Measurements from ENCODE around the gene FOXK2. TPM values are rescaled to one million over a fixed set of nuclear protein-coding genes. Genes with fewer than 3 reads are reported as not detected.
A peak's percentile ranks its signal among the peaks of the same experiment; 100 is the strongest.

Gene FOXK2
- total RNA-seq, 2 experiments from 2014 or later, result 59.6 to 60.8 TPM

DNA sequence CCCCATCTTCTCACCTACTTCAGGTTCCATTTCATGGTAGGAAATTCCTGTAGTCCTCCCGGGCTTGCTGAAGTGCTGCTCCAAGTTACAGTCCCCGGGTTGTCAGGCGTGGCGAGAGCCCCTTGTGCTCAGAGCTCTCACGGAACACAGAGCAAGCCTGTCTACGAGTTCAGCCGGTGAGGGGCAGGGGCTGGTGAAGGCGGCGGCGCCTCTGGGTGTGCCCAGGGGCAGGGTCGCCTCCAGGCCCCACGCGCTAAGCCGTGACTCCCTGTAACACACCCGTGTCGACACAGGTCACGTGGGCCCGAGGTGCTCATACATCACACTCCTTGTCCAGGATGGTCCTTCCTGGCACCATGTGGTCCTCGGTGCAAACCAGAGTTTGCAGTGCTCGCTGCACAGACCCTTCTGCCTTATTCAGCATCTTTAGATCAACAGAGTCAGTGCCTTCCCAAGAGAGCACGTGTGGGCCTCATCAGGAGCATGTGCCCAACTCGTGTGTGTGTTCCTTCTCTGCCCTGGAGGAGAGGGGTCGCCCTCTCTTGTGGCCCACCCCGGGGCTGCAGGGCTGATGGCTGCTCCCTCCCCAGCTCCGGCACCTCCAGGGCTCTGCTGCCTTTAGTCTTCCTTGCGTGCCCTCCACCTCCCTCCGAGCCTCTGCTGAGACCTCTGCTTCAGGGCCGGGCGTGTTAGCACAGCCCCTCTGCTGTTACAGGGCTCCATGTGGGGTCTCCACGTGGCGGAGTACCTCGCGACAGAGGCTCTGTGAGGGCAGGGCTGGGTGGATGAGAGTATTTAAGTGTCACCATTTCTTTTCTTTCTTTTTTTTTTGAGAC lies 77.5 kb downstream of the FOXK2 start:
- no peak overlapping the region for H3K4me3 Mint-ChIP-seq
- no peaks in the 10 kb centered on the region for H3K27me3 Mint-ChIP-seq
- POLR2A ChIA-PET, result no interaction called here
- no peak for ATAC-seq (ENCODE audit: low read depth)
- peaks cover 9% of the 10 kb centered on the region for H3K36me3 Mint-ChIP-seq
- DNase-seq, result no peak
- H3K27ac Mint-ChIP-seq, result no peak overlapping the region
- H3K4me1 Mint-ChIP-seq, result peaks cover 18% of the 10 kb centered on the region
- no peaks in the 10 kb centered on the region for H3K9me3 Mint-ChIP-seq

- no peaks in the 10 kb centered on the region for H3K9me3 Mint-ChIP-seq
- POLR2A ChIA-PET, result no interaction called here
Observed at GRCh38 chr17:82598256-82599119, 79.0 kb downstream of the FOXK2 start.

GRCh38 chr17:82599674-82600661 lies 80.4 kb downstream of the FOXK2 start:
- no peak overlapping the region for H3K27ac Mint-ChIP-seq
- ATAC-seq (ENCODE audit: low read depth), result no peak
- H3K4me3 Mint-ChIP-seq, result no peak overlapping the region
- POLR2A ChIA-PET, result no interaction called here
- H3K4me1 Mint-ChIP-seq, result peaks cover 7% of the 10 kb centered on the region
- no peaks in the 10 kb centered on the region for H3K9me3 Mint-ChIP-seq
- no peaks in the 10 kb centered on the region for H3K27me3 Mint-ChIP-seq
- no peak for DNase-seq
- H3K36me3 Mint-ChIP-seq, result peaks cover 24% of the 10 kb centered on the region

More at GRCh38 chr17:82598256-82599119, 79.0 kb downstream of the FOXK2 start:
- no peak for DNase-seq
- Mint-ChIP-seq H3K4me1 (peaks cover 12% of the 10 kb centered on the region), H3K27me3 (no peaks in the 10 kb centered on the region), H3K4me3 (no peak overlapping the region), H3K27ac (peak overlapping the region; percentile 34), H3K36me3 (peaks cover 17% of the 10 kb centered on the region)
- ATAC-seq (ENCODE audit: low read depth), result no peak

- POLR2A ChIA-PET, result no interaction called here
- Mint-ChIP-seq H3K4me1 (peaks cover 7% of the 10 kb centered on the region), H3K36me3 (peaks cover 24% of the 10 kb centered on the region), H3K27ac (peak overlapping the region; percentile 6), H3K4me3 (no peak overlapping the region), H3K9me3 (no peaks in the 10 kb centered on the region), H3K27me3 (no peaks in the 10 kb centered on the region)
- ATAC-seq (ENCODE audit: low read depth) (no peak), DNase-seq (no peak)
Observed at GRCh38 chr17:82600731-82601446, 81.4 kb downstream of the FOXK2 start.

GRCh38 chr17:82601447-82602000 lies 82.0 kb downstream of the FOXK2 start:
- Mint-ChIP-seq H3K27me3 (no peaks in the 10 kb centered on the region), H3K27ac (no peak overlapping the region), H3K4me1 (peaks cover 7% of the 10 kb centered on the region), H3K4me3 (no peak overlapping the region), H3K36me3 (peaks cover 24% of the 10 kb centered on the region), H3K9me3 (no peaks in the 10 kb centered on the region)
- POLR2A ChIA-PET, result no interaction called here
- ATAC-seq (ENCODE audit: low read depth) (no peak), DNase-seq (no peak)

- H3K9me3 Mint-ChIP-seq, result no peaks in the 10 kb centered on the region
- H3K4me1 Mint-ChIP-seq, result peaks cover 7% of the 10 kb centered on the region
- ATAC-seq (ENCODE audit: low read depth) (no peak), DNase-seq (no peak)
- POLR2A ChIA-PET, result no interaction called here
- H3K36me3 Mint-ChIP-seq, result peaks cover 24% of the 10 kb centered on the region
- no peak overlapping the region for H3K4me3 Mint-ChIP-seq
- no peak overlapping the region for H3K27ac Mint-ChIP-seq
- no peaks in the 10 kb centered on the region for H3K27me3 Mint-ChIP-seq
Observed at GRCh38 chr17:82602487-82602886, 83.0 kb downstream of the FOXK2 start.

DNA sequence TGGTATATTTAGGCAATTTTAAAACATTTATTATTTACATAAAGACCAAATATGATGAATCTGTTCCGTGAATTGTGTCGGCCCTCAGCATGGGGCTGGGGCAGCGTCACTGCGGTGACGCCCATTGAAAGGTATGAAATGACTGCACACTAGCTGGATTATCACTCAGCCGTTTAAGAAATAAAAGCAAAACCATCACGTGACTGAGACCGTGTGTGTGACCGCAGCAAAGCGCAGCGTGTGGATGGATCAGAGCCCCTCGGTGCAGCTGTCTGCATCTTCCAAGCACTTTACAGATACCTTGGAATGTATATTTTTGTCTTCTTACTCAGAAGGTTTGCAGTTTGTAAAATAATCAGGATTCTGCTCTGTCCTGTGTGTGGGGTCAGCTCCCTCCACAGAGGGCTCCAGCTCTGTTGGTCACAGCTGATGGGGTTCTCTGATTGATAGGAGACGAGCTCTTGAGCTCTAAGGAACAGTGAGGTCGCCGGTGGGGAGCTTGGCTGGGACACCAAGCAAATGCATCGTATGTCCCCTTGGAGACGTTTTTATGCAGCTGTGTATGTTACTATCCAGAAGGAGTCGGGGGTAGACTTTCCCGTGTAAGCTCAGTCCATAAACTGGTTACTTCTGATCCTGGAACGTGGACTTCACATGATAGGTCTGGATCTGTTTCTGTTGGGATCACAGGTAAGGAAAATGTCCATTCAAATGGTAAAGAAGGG lies 83.6 kb downstream of the FOXK2 start:
- H3K9me3 Mint-ChIP-seq, result no peaks in the 10 kb centered on the region
- ATAC-seq (ENCODE audit: low read depth) (no peak), DNase-seq (no peak)
- H3K27ac Mint-ChIP-seq, result peak overlapping the region; percentile 58
- POLR2A ChIA-PET, result no interaction called here
- H3K4me1 Mint-ChIP-seq, result peaks cover 7% of the 10 kb centered on the region
- peaks cover 26% of the 10 kb centered on the region for H3K36me3 Mint-ChIP-seq
- no peaks in the 10 kb centered on the region for H3K27me3 Mint-ChIP-seq
- H3K4me3 Mint-ChIP-seq, result no peak overlapping the region

DNA sequence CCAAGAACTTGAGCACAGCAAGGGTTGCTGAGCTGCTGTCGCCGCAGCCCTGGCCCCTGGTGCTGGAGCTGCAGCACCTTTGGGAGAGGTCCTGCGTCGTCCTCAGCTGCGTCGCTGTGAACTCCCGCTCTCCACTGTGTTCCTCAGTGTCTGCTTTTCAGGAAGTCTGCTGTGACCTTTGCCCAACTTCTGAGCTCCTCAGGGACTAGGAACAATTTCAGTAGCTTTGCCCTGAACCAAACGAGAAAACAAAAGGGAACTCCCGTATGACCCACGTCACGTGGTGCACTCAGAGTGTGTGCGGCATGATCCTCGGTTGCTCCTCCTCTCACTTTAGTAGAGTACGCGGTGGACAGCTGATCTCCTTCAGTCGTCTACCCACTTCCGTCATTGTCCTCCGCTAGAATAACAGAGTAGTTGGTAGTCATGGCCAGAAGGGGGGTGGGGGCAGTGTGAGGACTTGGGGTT lies 84.5 kb downstream of the FOXK2 start:
- peaks cover 7% of the 10 kb centered on the region for H3K4me1 Mint-ChIP-seq
- H3K4me3 Mint-ChIP-seq, result no peak overlapping the region
- DNase-seq, result no peak

DNA sequence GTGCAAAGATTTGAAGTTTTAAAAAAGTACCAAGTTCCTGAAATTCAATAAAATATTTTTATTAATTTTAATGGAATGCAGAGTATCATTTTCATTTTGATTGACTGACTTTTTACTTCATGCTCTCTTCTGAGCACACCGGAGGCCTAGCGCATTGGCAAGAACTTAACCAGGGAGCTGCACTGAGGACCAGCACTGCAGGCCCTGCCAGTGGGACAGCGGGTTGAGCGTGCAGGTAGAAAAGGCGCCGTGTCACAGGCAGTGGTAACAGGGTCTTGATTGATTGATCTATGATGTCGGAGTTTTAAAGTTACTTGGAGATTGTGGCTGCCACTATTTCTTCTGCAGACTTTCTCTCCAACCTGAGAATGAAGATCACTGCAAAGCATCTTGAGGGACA lies 85.0 kb downstream of the FOXK2 start:
- H3K27me3 Mint-ChIP-seq, result no peaks in the 10 kb centered on the region
- no peaks in the 10 kb centered on the region for H3K9me3 Mint-ChIP-seq
- no peak for DNase-seq
- peaks cover 7% of the 10 kb centered on the region for H3K4me1 Mint-ChIP-seq
- POLR2A ChIA-PET, result interaction anchor here (0.5 kb wide), 1 partner anchor 268 kb away, joined by 3 read pairs; no protein-coding TSS in a partner anchor
- H3K4me3 Mint-ChIP-seq, result no peak overlapping the region
- no peak for ATAC-seq (ENCODE audit: low read depth)
- H3K36me3 Mint-ChIP-seq, result peaks cover 29% of the 10 kb centered on the region
- peak overlapping the region; percentile 75 for H3K27ac Mint-ChIP-seq

More for the DNA sequence above, 84.5 kb downstream of the FOXK2 start:
- Mint-ChIP-seq H3K9me3 (no peaks in the 10 kb centered on the region), H3K36me3 (peaks cover 26% of the 10 kb centered on the region), H3K27me3 (no peaks in the 10 kb centered on the region), H3K27ac (peak overlapping the region; percentile 75)
- POLR2A ChIA-PET, result no interaction called here
- ATAC-seq (ENCODE audit: low read depth), result peak; percentile 83

- H3K4me1 Mint-ChIP-seq, result peaks cover 7% of the 10 kb centered on the region
- H3K27me3 Mint-ChIP-seq, result no peaks in the 10 kb centered on the region
- no peak overlapping the region for H3K27ac Mint-ChIP-seq
- DNase-seq (no peak), ATAC-seq (ENCODE audit: low read depth) (no peak)
- H3K36me3 Mint-ChIP-seq, result peaks cover 28% of the 10 kb centered on the region
- H3K4me3 Mint-ChIP-seq, result no peak overlapping the region
- POLR2A ChIA-PET, result no interaction called here
- H3K9me3 Mint-ChIP-seq, result no peaks in the 10 kb centered on the region
Observed at GRCh38 chr17:82605939-82606600, 86.5 kb downstream of the FOXK2 start.

- no peaks in the 10 kb centered on the region for H3K9me3 Mint-ChIP-seq
- ATAC-seq (ENCODE audit: low read depth), result no peak
- POLR2A ChIA-PET, result no interaction called here
- H3K27ac Mint-ChIP-seq, result no peak overlapping the region
- DNase-seq, result no peak
- H3K27me3 Mint-ChIP-seq, result no peaks in the 10 kb centered on the region
- H3K4me1 Mint-ChIP-seq, result peaks cover 4% of the 10 kb centered on the region
- H3K36me3 Mint-ChIP-seq, result peaks cover 16% of the 10 kb centered on the region
- H3K4me3 Mint-ChIP-seq, result no peak overlapping the region
Observed at GRCh38 chr17:82608816-82609215, 89.3 kb downstream of the FOXK2 start.

Measured in activated naive CD8-positive, alpha-beta T cell treated with anti-CD3 and anti-CD28 coated beads, Interleukin-2, amount 10 ng/mL, durations not matched to agents 7 days and 5 days (primary cell).